HG03565 (cell line): Measurements from ENCODE around the gene AXIN1.
"Not testable (repeated sequence)": the region's sequence is repeated elsewhere in the genome, so short reads cannot be mapped to it uniquely, and the experiment has no call there.

ENCODE experiments used
- ATAC-seq: cut with Tn5 transposase; IDR thresholded peaks from one replicate; pipeline ENCODE4 v1.9.1; 2021; ENCODE audit warnings: mild to moderate bottlenecking, moderate library complexity; ENCODE audit not compliant: unreplicated experiment

Gene AXIN1

DNA sequence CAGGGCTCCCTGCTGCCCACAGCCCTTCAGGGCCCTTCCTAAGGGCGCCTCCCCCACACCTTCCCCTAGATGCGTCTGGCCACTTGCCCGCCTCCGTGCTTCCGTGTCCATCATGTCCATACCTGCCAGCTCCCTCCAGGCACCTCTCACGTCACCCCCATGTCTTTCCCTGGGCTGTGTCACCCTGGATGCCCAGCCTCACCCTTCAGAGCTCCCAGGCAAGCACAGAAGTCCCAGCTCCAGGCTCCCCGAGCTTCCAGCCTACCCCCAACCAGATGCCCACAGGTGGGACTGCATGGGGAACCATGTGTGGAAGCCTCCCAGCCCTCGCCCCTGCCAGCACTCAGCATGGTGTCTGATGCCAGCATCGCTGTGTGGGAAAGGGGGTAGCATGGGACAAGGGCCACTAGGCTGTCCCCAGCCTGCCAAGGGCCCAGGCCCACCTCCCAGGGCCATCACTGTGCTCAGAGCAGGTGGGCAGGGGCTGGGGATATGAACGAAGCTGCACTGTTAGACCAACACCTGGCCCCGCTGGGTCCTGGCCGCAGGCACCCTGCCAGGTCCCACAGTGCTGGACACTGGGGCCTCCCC is 1.9 kb upstream of the AXIN1 start:
- no peak for ATAC-seq

DNA sequence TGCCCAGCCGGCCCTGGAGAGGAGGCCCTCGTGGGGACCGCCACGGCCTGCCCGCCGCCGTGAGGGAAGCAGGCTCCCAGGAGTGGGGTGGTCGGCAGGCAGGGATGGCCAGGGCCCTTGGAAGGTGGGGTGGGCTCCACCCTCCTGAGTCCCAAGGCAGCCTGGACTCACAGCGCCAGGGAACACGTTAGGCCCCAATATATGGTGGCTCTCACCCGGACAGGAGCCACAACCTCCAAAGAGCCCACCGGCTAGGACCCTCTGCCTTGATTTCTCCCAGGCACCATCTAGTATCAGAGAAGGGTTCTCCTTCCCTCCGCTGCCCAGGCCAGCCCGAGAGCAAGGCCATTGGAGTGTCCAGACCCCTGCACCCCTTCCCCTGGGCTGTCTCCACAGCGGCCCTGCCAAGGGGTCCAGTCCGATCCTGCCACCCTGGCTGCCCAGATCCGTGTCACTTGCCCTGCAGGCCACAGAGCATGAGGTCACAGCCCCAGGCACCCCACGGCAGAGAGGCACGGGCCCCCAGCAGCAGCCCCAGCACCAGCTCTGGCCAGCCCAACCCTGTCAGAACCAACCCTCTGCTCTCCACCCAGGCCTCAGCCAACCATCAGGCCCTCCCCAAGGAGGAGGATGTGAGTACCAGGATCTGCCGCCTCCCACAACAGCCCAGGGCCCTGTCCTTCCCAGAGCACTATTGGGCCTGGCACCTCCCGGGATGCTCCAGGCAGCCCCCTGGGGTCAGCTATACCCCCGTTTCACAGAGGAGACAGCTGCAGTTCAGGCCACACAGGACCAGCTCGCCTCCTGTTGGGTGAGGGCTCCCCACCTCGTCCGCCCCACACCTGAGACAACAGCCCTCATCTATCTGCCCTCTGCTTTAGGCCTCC is 1.1 kb upstream of the AXIN1 start:
- ATAC-seq: no peak

DNA sequence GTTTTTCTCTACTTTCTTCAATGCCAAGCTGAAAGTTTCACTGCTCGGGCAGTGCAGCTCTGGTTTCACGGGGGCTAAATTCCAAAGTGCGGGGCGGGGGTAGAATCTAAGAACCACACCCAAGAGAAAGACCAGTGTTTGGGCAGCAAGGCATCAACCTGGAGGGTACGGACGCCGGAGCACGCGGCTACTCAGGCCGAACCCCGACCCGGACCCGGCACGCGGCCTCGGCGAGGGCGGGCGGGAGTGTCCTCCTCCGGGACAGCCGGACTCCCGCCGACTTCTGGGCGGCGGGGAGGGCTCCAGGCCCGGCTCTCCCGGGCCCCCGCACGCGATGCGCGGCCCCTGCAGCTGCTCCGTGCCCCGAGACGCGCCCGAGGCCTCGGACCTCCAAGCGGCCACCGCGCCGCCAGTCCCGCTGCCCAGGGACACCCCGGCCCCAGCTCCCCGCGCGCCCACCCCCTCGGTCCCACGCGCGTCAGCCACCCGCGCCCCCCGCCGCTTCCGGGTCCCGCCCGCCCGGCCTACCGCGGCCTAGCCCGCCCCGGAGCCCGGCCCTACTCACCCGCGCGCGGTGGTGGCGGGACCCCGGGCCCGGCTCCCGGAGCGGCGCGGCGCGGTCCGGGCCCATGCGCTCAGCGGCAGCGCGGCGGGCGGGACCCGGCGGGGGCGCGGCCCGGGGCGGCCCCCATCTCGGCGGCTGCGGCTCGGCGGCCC is 561 bp downstream of the AXIN1 start:
- peak; percentile 21 for ATAC-seq

- no peak for ATAC-seq
Measured at GRCh38 chr16:350203-350602, 2.3 kb downstream of the AXIN1 start.

GRCh38 chr16:349211-349610 is 3.3 kb downstream of the AXIN1 start:
- ATAC-seq: no peak

- ATAC-seq: not testable (repeated sequence)
Measured at GRCh38 chr16:348495-348894, 4.0 kb downstream of the AXIN1 start.

DNA sequence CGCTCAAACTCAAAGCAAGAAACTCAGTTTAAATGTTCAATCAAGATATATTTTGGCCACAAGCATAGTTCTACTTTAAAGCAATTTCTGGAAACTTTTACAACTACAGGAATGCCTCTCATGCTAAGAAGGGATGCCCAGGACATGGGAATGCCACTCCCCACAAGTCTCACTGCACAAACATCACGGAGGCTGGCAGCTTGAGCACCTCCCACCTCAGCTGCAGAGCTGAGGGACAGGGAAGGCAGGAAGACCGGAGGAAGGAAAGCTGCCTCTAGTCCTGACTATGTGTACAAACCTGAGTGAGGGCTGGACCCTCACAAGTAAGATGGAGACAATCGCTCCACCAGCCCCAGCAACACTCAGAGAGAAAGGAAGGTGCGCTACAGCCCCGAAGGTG is 5.3 kb downstream of the AXIN1 start:
- no peak for ATAC-seq

DNA sequence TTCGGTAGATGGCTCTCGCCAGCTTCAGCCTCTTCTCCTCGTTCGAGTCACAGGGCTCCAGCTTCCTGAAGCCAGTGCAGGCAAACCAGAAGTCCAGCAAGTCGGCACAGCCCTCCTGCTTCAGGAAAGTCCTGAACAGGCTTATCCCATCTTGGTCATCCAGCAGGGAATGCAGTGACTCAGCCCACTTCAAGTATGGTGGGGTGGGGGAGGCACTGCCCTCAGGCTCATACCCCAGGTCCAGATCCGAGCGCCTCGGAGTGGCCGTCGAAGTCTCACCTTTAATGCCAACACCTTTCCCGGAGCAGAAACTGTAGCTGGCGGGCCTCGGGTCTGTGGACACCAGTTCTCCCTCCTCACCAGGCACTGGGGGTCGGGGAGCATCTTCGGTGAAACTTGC is 5.9 kb downstream of the AXIN1 start:
- no peak for ATAC-seq

DNA sequence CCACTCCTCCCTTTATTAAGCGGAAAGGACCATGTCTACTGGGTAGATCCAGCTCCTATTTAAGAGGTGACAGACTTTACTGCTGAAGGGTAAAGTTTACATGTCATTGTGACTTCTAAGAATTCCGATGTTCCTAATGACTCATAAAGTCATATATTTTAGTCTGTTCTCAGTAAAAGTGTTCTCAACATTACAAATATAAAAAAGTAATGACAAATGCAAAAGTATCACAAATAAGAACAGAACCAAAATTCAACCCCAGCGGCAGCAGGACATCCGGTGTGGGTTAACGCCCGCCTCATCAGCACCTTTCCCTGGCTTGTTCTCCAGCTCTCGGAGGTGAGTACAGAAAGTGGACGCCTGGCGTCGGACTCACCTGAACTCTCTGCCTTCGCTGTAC is 6.8 kb downstream of the AXIN1 start:
- ATAC-seq: no peak

DNA sequence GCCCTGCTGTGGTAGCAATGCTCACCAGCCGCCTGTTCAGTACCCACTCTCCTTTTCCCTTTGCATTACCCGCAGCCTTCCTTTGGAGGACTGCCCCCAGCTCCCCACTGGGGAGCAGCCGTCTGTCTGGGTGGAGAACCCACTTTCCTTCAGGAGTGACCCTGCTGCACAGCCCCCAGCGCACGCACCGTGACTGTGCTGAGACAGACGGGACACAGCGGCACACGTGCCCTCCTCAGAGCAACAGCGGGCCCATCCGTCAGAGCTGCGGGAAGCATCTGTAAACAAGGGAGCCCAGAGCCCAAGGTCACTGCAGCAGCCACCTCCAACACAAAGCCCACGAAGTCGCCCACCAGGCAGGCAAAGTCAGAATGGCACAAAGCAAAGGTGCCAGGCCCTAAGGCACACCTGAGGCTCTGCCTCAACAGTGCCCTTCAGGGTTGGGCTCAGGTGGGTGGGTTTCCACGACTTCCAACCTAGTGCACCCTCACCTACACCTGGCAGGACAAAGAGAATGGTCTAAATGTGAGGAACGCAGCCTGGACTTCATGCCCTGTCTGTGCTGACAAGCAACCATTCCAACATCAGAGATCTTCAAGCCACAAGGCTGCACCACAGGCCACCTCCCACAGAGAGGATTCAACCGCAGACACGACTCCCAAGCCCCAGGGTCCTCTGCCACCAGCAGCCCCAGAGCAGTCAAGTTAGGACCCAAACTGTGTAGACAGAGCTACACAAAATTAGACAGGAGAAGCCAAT is 9.9 kb downstream of the AXIN1 start:
- no peak for ATAC-seq

- ATAC-seq: not testable (repeated sequence)
Measured at GRCh38 chr16:341974-342336, 10.6 kb downstream of the AXIN1 start.

- ATAC-seq: not testable (repeated sequence)
Measured at GRCh38 chr16:341095-341973, 11.2 kb downstream of the AXIN1 start.

DNA sequence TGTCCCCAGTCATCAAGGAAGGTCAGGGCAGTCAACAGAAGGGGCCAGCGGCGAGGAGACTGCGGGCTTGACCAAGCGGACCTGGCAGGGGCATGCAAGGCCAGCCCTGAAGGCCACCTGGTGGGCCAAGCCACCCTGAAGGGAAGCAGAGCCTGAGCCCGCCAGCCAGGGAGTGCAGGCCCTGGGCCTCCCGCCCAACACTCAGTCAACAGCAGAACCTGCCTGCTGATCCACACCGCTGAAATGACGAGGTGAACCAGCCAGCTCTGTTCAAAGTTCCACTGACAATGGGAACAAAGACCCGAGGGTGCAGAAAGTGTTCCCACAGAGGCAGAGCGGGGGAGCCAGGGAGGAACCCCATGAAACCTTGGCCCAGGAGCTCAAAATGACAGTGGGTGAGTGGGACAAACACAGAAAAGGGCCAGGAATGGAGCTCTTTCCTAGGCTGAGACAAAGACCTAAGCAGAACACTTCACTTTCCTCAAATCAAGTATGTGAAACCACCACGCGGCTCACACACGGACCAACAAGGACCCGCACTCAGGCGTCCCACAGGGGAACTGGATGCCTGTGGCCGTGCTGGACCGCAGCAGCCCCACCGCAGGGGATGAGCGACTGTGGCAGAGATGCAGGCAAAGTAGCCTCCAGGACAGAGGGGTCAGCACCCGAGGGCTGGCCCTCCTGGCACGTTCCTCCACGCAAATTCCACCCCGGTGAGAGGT is 12.0 kb downstream of the AXIN1 start:
- no peak for ATAC-seq

GRCh38 chr16:339680-340079 is 12.8 kb downstream of the AXIN1 start:
- ATAC-seq: no peak

GRCh38 chr16:337975-338575 is 14.4 kb downstream of the AXIN1 start:
- ATAC-seq: no peak

DNA sequence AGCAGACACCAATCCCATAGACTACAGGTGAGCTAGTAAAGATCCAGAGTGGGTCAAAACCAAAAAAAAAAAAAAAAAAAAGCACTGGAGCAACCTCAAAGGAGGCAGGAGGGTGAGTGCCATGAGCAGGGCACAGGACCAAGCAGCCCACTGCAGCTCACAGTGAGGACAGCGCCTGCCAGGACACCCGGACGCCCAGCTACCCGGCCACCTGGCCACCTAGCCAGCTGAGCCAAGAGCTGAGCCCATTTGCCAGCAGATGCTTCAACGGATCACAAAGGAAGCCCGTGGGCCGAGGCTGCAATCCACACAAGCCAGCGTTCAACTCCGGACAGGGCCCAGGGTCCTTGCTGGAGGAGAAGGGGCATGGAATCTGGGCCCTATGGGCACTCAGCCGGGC is 15.1 kb downstream of the AXIN1 start:
- ATAC-seq: no peak

DNA sequence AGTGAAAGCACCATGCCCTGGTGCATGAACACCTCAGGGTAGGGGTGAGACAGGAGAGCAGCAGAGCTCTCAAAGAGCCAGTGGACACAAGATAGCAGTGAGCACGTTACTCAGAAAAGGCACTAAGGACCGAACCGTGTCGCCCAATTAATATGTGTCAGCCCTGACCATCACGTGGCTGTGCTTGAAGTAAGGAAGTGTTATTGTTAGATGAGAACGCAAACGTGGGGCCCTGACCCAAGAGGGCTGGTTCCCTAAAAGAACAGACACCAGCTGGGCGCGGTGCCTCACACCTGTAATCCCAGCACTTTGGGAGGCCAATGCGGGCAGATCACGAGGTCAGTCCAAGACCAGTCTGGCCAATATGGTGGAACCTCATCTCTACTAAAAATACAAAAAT is 16.3 kb downstream of the AXIN1 start:
- no peak for ATAC-seq

- ATAC-seq: not testable (repeated sequence)
Measured at GRCh38 chr16:334861-335632, 17.5 kb downstream of the AXIN1 start.
